ENCODE results near the gene DIPK1A. TPM values are rescaled to one million over a fixed set of nuclear protein-coding genes. Genes with fewer than 3 reads are reported as not detected.

DIPK1A gene
- total RNA-seq, 1 experiment from 2014 or later = 4.8 TPM

DNA sequence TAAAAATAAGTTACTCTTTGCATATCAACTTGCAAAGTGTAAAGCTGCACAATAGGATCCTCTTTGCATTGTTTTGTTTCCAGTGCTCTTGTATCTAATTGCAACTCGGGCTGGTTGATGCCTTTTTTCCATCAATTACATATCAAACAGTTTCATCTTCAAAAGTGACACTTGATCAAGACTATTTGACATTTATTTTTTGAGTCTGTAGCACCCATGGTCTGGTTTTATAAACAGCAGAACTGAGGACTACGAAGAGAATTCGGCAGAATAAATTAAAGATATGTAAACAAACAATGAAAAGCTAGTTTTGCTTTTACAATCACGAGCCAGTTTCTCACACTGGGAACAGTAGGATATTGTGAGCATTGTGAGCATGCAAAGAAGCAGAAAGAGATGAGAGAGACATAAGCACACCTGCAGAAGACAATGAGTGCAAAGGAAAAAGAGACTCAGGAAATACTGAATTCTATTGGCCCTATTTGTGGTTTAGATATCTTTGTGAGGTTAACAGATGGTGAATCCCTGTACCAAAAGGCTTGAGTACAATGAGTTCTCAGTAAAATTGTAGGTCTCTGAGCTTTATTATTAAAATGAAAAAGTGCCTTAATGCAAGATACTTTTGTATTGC lies 84.1 kb downstream of the DIPK1A start:
- Mint-ChIP-seq H3K4me1 (peaks cover 19% of the 10 kb centered on the region), H3K27ac (peak overlapping the region; percentile 38), H3K36me3 (peaks cover 8% of the 10 kb centered on the region), H3K4me3 (no peak overlapping the region), H3K27me3 (ENCODE audit: low read depth) (no peaks in the 10 kb centered on the region), H3K9me3 (peaks cover 4% of the 10 kb centered on the region)
- no peak for ATAC-seq
- CTCF ChIA-PET = interaction anchor here (1.3 kb wide), 1 partner anchor 18 kb away, joined by 3 read pairs; no protein-coding TSS in a partner anchor
- POLR2A ChIA-PET = interaction anchor here (0.6 kb wide), 1 partner anchor 1010 kb away, joined by 3 read pairs; no protein-coding TSS in a partner anchor
- no peak for DNase-seq (ENCODE audit: low spot score)
- no peak for TF ChIP-seq IRF2 (CRISPR knock-in tag; IDR thresholded peaks at IDR 0.05; ENCODE audit: borderline replicate concordance, low read depth)
- TF ChIP-seq, protein P1, sequence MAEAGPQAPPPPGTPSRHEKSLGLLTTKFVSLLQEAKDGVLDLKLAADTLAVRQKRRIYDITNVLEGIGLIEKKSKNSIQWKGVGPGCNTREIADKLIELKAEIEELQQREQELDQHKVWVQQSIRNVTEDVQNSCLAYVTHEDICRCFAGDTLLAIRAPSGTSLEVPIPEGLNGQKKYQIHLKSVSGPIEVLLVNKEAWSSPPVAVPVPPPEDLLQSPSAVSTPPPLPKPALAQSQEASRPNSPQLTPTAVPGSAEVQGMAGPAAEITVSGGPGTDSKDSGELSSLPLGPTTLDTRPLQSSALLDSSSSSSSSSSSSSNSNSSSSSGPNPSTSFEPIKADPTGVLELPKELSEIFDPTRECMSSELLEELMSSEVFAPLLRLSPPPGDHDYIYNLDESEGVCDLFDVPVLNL (CRISPR knock-in tag; IDR thresholded peaks at IDR 0.05; ENCODE audit: borderline replicate concordance, low read depth) = no peak
- no peak for TF ChIP-seq ZBTB21 (CRISPR knock-in tag; IDR thresholded peaks at IDR 0.05; ENCODE audit: borderline replicate concordance)
- TF ChIP-seq, protein P2, sequence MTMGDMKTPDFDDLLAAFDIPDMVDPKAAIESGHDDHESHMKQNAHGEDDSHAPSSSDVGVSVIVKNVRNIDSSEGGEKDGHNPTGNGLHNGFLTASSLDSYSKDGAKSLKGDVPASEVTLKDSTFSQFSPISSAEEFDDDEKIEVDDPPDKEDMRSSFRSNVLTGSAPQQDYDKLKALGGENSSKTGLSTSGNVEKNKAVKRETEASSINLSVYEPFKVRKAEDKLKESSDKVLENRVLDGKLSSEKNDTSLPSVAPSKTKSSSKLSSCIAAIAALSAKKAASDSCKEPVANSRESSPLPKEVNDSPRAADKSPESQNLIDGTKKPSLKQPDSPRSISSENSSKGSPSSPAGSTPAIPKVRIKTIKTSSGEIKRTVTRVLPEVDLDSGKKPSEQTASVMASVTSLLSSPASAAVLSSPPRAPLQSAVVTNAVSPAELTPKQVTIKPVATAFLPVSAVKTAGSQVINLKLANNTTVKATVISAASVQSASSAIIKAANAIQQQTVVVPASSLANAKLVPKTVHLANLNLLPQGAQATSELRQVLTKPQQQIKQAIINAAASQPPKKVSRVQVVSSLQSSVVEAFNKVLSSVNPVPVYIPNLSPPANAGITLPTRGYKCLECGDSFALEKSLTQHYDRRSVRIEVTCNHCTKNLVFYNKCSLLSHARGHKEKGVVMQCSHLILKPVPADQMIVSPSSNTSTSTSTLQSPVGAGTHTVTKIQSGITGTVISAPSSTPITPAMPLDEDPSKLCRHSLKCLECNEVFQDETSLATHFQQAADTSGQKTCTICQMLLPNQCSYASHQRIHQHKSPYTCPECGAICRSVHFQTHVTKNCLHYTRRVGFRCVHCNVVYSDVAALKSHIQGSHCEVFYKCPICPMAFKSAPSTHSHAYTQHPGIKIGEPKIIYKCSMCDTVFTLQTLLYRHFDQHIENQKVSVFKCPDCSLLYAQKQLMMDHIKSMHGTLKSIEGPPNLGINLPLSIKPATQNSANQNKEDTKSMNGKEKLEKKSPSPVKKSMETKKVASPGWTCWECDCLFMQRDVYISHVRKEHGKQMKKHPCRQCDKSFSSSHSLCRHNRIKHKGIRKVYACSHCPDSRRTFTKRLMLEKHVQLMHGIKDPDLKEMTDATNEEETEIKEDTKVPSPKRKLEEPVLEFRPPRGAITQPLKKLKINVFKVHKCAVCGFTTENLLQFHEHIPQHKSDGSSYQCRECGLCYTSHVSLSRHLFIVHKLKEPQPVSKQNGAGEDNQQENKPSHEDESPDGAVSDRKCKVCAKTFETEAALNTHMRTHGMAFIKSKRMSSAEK (CRISPR knock-in tag; IDR thresholded peaks at IDR 0.05; ENCODE audit: borderline replicate concordance) = no peak
- TF ChIP-seq, protein P3, sequence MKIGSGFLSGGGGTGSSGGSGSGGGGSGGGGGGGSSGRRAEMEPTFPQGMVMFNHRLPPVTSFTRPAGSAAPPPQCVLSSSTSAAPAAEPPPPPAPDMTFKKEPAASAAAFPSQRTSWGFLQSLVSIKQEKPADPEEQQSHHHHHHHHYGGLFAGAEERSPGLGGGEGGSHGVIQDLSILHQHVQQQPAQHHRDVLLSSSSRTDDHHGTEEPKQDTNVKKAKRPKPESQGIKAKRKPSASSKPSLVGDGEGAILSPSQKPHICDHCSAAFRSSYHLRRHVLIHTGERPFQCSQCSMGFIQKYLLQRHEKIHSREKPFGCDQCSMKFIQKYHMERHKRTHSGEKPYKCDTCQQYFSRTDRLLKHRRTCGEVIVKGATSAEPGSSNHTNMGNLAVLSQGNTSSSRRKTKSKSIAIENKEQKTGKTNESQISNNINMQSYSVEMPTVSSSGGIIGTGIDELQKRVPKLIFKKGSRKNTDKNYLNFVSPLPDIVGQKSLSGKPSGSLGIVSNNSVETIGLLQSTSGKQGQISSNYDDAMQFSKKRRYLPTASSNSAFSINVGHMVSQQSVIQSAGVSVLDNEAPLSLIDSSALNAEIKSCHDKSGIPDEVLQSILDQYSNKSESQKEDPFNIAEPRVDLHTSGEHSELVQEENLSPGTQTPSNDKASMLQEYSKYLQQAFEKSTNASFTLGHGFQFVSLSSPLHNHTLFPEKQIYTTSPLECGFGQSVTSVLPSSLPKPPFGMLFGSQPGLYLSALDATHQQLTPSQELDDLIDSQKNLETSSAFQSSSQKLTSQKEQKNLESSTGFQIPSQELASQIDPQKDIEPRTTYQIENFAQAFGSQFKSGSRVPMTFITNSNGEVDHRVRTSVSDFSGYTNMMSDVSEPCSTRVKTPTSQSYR (CRISPR knock-in tag; IDR thresholded peaks at IDR 0.05) = no peak
- TF ChIP-seq TEAD1 (CRISPR knock-in tag; IDR thresholded peaks at IDR 0.05) = no peak
- no peak for TF ChIP-seq ESRRA (CRISPR knock-in tag; IDR thresholded peaks at IDR 0.05; ENCODE audit: borderline replicate concordance)
- TF ChIP-seq TP53 (CRISPR knock-in tag; IDR thresholded peaks at IDR 0.05) = no peak
- no peak for TF ChIP-seq NFATC4 (CRISPR knock-in tag; IDR thresholded peaks at IDR 0.05)
- TF ChIP-seq ZSCAN18 (CRISPR knock-in tag; IDR thresholded peaks at IDR 0.05) = no peak
- TF ChIP-seq JUN (CRISPR knock-in tag; IDR thresholded peaks at IDR 0.05) = no peak
- no peak for TF ChIP-seq FOXP1 (CRISPR knock-in tag; IDR thresholded peaks at IDR 0.05; ENCODE audit: borderline replicate concordance)
- no peak for TF ChIP-seq ATF3 (CRISPR knock-in tag; conservative IDR thresholded peaks at IDR 0.05)
- TF ChIP-seq, protein P4, sequence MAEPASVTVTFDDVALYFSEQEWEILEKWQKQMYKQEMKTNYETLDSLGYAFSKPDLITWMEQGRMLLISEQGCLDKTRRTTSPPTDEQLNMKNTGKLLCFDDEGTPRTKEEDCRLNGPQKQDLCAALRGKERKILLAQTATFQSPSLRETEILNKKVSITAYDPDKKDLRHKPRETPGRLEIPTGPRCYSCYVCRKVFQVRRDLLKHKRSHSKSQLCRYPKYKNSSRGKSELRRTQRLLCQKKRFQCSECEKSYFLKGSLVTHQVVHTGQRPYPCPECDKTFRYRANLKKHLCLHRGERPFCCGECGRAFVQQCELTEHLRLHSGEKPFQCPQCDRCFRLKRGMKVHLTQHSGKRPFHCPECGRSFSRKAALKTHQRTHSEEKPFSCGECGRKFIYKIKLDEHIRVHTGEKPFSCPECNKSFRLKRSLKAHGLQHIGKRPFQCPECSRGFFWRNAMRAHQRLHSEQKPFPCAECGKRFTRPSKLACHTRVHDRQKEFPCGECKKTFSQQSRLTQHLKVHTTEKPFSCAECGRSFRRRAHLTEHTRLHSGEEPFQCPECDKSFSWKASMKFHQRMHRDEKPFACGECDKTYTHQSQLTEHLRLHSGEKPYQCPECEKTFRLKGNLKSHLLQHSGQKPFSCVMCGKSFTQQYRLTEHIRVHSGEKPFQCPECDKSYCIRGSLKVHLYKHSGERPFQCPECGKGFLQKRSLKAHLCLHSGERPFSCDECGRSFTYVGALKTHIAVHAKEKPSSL (CRISPR knock-in tag; conservative IDR thresholded peaks at IDR 0.05) = no peak
- no peak for TF ChIP-seq NFE2L1 (CRISPR knock-in tag; IDR thresholded peaks at IDR 0.05)
- TF ChIP-seq, protein P5, sequence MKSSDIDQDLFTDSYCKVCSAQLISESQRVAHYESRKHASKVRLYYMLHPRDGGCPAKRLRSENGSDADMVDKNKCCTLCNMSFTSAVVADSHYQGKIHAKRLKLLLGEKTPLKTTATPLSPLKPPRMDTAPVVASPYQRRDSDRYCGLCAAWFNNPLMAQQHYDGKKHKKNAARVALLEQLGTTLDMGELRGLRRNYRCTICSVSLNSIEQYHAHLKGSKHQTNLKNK (CRISPR knock-in tag; IDR thresholded peaks at IDR 0.05) = no peak
- no peak for TF ChIP-seq MXD4 (CRISPR knock-in tag; IDR thresholded peaks at IDR 0.05; ENCODE audit: borderline replicate concordance)
- no peak for TF ChIP-seq E2F5 (CRISPR knock-in tag; IDR thresholded peaks at IDR 0.05)
